ENCODE data around the gene AGPAT1. TPM values are rescaled to one million over a fixed set of nuclear protein-coding genes. Genes with fewer than 3 reads are reported as not detected.

AGPAT1 gene
- total RNA-seq, 1 experiment from 2014 or later, result 37.8 TPM

- no peak for DNase-seq (ENCODE audit: unreplicated experiment)
- H3K36me3 Mint-ChIP-seq (ENCODE audit: insufficient read depth, unreplicated experiment), result peaks cover 24% of the 10 kb centered on the region
- POLR2A ChIA-PET, result interaction anchor here (3.3 kb wide), 1 partner anchor 14 kb away, joined by 10 read pairs; no protein-coding TSS in a partner anchor
- CTCF ChIA-PET, result interaction anchor here (0.6 to 1.2 kb wide), 2 partner anchors 14 to 24 kb away, joined by 3 to 6 read pairs; no protein-coding TSS in a partner anchor
- peak overlapping the region; percentile 15 for H3K4me3 Mint-ChIP-seq (ENCODE audit: unreplicated experiment)
- H3K27me3 Mint-ChIP-seq (ENCODE audit: insufficient read depth, unreplicated experiment), result peaks cover 13% of the 10 kb centered on the region
- H3K9me3 Mint-ChIP-seq (ENCODE audit: unreplicated experiment), result no peaks in the 10 kb centered on the region
- no peak overlapping the region for H3K27ac Mint-ChIP-seq (ENCODE audit: low read depth, unreplicated experiment)
- BruUV-seq (replicated peaks), result no TSS peak
- H3K4me1 Mint-ChIP-seq (ENCODE audit: insufficient read depth, unreplicated experiment), result peaks cover 17% of the 10 kb centered on the region
- intact Hi-C loops (cut with micrococcal nuclease), result no loop called here
- TF ChIP-seq CTCF (IDR thresholded peaks at IDR 0.05; ENCODE audit: unreplicated experiment), result no peak
Observed at GRCh38 chr6:32132110-32132509, 43.8 kb downstream of the AGPAT1 start.

DNA sequence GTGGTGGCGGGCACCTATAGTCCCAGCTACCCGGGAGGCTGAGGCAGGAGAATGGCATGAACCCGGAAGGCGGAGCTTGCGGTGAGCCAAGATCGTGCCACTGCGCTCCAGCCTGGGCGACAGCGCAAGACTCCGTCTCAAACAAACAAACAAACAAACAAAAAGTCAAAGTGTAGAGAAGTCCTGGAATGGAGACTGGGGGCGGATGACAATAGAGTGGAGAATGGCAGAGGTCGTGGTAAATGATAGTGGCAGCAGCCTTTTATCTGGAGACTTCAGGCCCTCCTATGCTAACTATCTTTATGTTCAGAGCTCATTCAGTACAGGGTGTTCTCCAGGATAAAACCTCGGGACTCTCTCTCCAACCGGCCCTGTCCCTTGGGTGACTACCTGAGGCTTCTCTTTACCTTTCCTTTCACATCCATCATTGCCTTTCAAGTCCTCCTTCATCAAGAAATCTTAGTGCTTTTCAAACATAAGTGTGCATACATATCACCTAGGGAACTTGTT, 44.4 kb downstream of the AGPAT1 start:
- ChIA-PET POLR2A (interaction anchor here (1.4 to 4.9 kb wide), 6 partner anchors 15 to 840 kb away, joined by 3 to 100 read pairs (median 7); partner anchors contain the start of genes AGPAT1 and RNF5), CTCF (interaction anchor here (0.6 kb wide), 2 partner anchors 23 to 551 kb away, joined by 3 to 6 read pairs; no protein-coding TSS in a partner anchor)
- DNase-seq (ENCODE audit: unreplicated experiment), result no peak
- Mint-ChIP-seq H3K27me3 (ENCODE audit: insufficient read depth, unreplicated experiment) (peaks cover 11% of the 10 kb centered on the region), H3K9me3 (ENCODE audit: unreplicated experiment) (no peaks in the 10 kb centered on the region), H3K4me3 (ENCODE audit: unreplicated experiment) (peak overlapping the region; percentile 15), H3K27ac (ENCODE audit: low read depth, unreplicated experiment) (no peak overlapping the region), H3K36me3 (ENCODE audit: insufficient read depth, unreplicated experiment) (peaks cover 25% of the 10 kb centered on the region), H3K4me1 (ENCODE audit: insufficient read depth, unreplicated experiment) (peaks cover 23% of the 10 kb centered on the region)
- intact Hi-C loops (cut with micrococcal nuclease), result no loop called here
- BruUV-seq (replicated peaks), result no TSS peak
- no peak for TF ChIP-seq CTCF (IDR thresholded peaks at IDR 0.05; ENCODE audit: unreplicated experiment)

- Mint-ChIP-seq H3K4me1 (ENCODE audit: insufficient read depth, unreplicated experiment) (peaks cover 30% of the 10 kb centered on the region), H3K4me3 (ENCODE audit: unreplicated experiment) (peak overlapping the region; percentile 99), H3K36me3 (ENCODE audit: insufficient read depth, unreplicated experiment) (peaks cover 35% of the 10 kb centered on the region), H3K27me3 (ENCODE audit: insufficient read depth, unreplicated experiment) (peaks cover 11% of the 10 kb centered on the region), H3K27ac (ENCODE audit: low read depth, unreplicated experiment) (peak overlapping the region; percentile 86), H3K9me3 (ENCODE audit: unreplicated experiment) (no peaks in the 10 kb centered on the region)
- no peak for TF ChIP-seq CTCF (IDR thresholded peaks at IDR 0.05; ENCODE audit: unreplicated experiment)
- no peak for DNase-seq (ENCODE audit: unreplicated experiment)
- TSS peak; percentile 25 for BruUV-seq (replicated peaks)
- ChIA-PET CTCF (interaction anchor here (0.5 to 2.3 kb wide), 5 partner anchors 11 to 83 kb away, joined by 3 to 19 read pairs (median 5); no protein-coding TSS in a partner anchor), POLR2A (interaction anchor here (0.8 to 5.1 kb wide), 24 partner anchors 9 to 1334 kb away, joined by 3 to 100 read pairs (median 4); partner anchors contain the start of genes AGPAT1, BAG6, C6orf47 and CFB)
- intact Hi-C loops (cut with micrococcal nuclease), result no loop called here
Observed at GRCh38 chr6:32129297-32130088, 46.4 kb downstream of the AGPAT1 start.

GRCh38 chr6:32128751-32129296, 47.1 kb downstream of the AGPAT1 start:
- CTCF ChIA-PET, result interaction anchor here (0.8 to 2.3 kb wide), 6 partner anchors 11 to 82 kb away, joined by 4 to 19 read pairs (median 6); no protein-coding TSS in a partner anchor
- BruUV-seq (replicated peaks), result no TSS peak
- intact Hi-C loops (cut with micrococcal nuclease), result no loop called here
- peaks cover 28% of the 10 kb centered on the region for H3K4me1 Mint-ChIP-seq (ENCODE audit: insufficient read depth, unreplicated experiment)
- POLR2A ChIA-PET, result interaction anchor here (0.6 to 5.1 kb wide), 18 partner anchors 10 to 843 kb away, joined by 3 to 100 read pairs (median 6); partner anchors contain the start of genes AGPAT1, BAG6, C6orf47 and DXO
- H3K36me3 Mint-ChIP-seq (ENCODE audit: insufficient read depth, unreplicated experiment), result peaks cover 38% of the 10 kb centered on the region
- TF ChIP-seq CTCF (IDR thresholded peaks at IDR 0.05; ENCODE audit: unreplicated experiment), result no peak
- no peak overlapping the region for H3K27ac Mint-ChIP-seq (ENCODE audit: low read depth, unreplicated experiment)
- H3K9me3 Mint-ChIP-seq (ENCODE audit: unreplicated experiment), result no peaks in the 10 kb centered on the region
- no peak for DNase-seq (ENCODE audit: unreplicated experiment)
- H3K4me3 Mint-ChIP-seq (ENCODE audit: unreplicated experiment), result peak overlapping the region; percentile 99
- H3K27me3 Mint-ChIP-seq (ENCODE audit: insufficient read depth, unreplicated experiment), result peaks cover 5% of the 10 kb centered on the region
